GM10847 (cell line): ENCODE results near the gene CLK2.
A peak's percentile ranks its signal among the peaks of the same experiment; 100 is the strongest.

Experiments
- POLR2A ChIP-seq: IDR thresholded peaks from 2 replicates; pipeline ENCODE4 v1.6.1; 2011; ENCODE audit not compliant: insufficient read length; ENCODE audit errors: extremely low read depth

Gene CLK2

DNA sequence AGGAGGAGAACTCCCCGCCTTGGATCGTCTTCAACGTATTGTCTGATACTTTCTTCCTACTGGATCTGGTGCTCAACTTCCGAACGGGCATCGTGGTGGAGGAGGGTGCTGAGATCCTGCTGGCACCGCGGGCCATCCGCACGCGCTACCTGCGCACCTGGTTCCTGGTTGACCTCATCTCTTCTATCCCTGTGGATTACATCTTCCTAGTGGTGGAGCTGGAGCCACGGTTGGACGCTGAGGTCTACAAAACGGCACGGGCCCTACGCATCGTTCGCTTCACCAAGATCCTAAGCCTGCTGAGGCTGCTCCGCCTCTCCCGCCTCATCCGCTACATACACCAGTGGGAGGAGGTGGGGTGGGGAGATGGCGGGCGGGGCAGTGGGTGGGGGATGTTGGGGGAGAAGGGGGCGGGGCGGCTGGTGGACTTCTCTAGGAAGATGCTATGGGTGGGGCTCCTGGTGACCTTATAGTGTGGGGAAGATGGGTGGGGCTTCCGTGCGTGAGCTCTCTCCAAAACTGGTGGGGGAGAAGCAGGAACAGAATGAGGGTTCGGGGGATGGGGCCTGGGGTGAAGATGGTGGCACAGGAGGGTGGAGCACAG is 9.3 kb upstream of the CLK2 start:
- no peak for TF ChIP-seq POLR2A

DNA sequence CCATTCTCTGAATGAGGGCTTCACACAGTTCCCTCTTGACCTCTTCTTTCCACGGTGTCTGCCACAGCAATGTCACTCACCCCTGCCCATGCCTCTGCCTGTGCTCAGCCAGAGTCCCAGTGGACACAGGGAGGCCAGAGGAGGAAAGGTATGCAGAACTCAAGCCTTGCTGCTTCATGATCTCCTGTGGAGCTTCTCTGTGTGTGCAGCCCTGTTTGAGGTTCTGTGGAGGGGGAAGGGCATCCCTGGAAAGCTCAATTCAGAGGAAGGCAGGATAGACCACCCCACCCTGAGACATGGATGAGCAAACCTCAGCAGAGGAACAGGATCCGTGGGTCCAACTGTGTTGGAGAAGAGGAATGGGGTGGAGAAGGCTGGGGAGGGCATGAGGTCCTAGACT is 6.0 kb upstream of the CLK2 start:
- TF ChIP-seq POLR2A = no peak

DNA sequence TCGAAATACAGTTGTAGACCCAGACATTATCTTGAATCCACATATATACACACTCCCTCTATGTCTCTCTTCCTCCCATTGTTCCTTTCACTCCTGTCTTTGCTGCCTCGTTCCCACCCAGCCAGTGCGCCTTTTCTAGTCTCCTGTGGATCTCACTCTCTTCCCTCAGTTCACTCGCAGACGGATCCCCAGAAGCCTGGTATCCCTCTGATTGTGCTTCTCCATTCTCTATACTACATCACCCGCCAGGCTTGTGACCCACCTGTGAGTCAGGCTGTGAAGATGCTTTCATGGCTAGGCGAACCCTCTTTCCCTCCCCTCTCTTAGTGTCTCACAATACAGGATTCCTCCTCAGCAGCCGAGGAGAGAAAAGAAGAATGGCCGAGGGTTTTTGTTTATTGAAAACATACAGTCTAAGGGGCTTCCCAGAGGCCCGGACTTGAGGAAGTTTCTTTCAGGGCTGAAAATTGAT is 5.4 kb upstream of the CLK2 start:
- TF ChIP-seq POLR2A = no peak

DNA sequence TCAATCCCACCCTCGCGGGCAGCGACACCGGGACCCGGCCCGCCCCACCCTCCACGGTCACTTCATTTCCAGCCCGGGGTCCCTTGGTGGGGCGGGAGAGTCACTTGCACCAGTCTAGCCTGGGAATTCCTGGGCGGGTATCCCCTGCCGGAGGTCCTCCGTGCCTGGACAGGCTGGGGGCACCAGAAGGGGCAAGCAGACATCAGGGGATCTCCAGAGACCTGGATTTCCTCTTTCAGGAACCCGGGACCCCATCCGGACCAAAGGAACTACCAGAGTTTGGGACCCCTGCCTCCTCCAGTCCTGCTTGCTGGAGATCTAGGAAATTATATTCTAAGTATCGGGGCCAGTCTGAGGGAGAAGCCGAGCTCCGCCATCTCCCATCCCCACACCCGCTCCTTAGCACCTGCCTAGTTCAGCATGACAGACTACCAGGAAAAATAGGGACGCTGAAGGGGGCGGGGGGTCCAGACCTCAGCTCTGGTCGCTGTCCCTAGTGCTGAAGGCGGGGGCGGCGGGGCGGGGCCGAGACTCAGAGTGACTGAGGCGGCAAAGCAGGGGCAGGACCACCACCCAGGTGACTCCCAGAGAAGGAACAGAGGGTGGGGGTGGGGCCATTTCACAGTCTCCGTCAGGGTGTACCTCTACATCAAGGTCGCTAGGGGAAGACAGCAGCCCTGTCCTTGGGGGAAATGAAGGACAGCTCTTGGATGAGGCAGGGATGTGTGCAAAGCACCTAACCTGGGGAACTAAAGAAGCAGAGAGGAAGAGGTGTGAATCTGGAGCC is 4.8 kb upstream of the CLK2 start:
- TF ChIP-seq POLR2A = no peak

DNA sequence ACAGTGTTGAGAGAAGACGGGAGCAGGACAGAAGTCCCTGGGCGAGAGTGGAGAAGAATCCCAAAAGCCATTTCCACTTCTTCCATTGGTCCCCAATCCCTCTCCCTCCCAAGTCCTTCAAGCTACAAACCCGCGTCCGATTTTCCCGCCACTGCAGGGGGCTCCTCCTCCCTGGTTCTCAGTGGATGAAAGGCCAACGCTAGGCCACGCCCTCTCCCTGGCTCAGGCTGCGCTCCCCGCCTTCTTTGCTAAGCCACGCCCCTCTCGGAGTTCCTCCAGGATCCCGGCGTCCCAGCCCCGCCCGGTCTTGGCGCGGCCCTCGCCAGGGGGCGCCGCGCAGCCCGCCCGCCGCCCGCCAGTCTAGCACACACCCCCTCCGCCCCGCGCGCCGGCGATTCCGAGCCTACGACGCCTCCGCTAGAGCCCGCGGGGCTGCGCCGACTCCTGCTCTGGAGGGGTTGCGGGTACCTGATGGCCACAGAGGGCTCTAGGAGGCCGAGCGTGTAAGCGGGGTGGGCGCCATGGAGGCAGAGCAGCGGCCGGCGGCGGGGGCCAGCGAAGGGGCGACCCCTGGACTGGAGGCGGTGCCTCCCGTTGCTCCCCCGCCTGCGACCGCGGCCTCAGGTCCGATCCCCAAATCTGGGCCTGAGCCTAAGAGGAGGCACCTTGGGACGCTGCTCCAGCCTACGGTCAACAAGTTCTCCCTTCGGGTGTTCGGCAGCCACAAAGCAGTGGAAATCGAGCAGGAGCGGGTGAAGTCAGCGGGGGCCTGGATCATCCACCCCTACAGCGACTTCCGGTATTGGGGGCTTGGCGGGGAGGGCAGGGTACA is 4.0 kb upstream of the CLK2 start, which contains the start of gene HCN3:
Gene HCN3 (plus strand): TSS at position 394 of the 832 bp plus-strand sequence. CDS start 128 bp downstream, at position 522.
- no peak for TF ChIP-seq POLR2A

DNA sequence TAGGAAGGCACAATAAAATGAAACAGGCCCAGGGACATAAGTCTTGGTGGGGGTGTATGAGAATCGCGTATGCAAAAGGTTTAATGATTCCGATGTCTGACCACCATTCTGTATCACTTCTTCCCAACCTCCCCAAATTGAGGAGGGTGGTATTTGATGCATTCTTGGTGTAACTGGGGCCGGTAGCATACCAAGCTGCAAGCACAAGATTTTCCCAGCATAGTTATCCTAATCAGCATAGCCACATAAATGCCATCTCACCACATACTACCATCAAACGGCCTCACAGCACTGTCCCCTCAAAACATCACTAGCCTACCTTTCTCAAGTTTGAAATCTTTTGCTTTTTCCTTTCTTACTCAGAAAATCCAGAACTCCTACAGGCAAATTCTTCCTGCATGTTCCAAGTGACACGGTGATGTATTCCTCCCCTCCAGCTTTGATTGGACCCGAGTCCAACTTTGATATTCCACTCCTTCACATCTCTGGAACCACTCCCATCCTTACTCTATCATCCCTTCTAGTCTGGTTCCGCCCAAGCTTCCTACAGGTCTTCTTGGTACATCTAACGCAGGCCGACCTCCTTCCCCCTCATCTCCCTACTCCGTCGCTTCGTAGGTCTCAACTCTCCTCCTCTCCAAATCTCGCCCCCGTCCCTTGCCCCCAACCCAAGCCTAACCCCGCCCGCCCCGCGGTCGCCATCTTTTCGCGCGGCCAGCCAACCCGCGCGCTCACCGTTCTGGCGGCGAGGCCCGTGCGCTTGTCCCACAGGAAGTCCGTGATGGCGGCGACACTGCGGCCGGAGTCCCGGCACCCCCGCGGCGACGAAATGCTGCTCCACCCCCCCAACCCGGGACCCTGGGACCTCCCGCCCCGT is 600 bp downstream of the CLK2 start:
- no peak for TF ChIP-seq POLR2A

DNA sequence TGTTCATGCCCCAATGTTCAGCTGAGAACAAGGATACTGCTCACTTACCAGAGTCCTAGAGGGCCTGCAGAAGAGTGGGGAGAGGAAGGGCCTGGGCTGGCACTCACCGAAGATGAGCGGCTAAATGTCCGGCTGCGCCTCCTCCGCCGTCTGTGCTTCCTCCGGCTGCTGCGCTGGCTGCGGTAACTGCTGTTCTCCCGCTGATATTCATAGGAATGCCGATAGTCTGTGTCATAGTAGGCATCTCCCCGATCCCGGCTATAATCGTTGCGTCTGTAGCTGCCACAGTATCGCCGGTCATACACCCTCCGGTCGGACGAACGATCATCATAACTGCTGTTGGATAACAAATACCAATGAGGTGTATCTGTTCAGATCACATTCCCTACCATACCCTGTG is 3.9 kb downstream of the CLK2 start:
- TF ChIP-seq POLR2A = no peak

DNA sequence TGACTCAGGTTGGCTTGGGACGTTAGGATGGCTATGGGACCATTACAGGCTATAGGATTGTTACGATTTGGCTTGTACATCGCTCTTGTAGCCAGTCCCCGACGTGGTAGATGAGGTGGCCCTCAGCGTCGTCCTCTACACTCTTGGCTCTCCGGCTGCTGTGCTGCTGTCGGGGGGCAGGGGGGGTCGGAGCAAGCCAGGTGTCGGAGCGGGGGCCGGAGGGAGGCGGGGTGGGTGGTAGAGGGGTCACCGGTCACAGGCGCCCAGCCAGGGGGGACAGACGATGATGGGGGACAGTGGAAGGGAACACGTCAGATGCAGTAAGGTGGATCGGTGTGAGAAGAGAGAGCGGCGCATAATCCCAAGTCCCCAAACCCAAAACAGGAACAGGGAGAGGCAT is 4.7 kb downstream of the CLK2 start:
- TF ChIP-seq POLR2A = no peak

DNA sequence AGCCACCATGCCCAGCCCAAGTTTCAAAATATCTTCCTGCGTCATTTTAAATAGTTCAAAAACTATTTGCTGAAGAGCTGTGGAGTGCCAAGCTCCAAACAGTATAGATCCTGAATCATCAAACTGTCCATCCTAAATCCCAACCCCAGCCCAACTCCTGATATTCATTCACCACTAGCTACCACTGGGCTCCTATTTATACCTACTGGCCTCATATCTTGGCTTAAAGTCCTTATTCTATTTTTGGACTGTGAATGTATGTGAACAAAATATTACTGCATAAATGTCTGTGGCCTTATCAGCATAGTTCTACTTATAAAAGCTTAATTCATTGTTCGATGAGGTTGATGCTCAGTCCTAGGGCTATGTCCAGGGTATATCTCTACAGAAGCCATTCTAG is 5.9 kb downstream of the CLK2 start:
- TF ChIP-seq POLR2A = no peak

DNA sequence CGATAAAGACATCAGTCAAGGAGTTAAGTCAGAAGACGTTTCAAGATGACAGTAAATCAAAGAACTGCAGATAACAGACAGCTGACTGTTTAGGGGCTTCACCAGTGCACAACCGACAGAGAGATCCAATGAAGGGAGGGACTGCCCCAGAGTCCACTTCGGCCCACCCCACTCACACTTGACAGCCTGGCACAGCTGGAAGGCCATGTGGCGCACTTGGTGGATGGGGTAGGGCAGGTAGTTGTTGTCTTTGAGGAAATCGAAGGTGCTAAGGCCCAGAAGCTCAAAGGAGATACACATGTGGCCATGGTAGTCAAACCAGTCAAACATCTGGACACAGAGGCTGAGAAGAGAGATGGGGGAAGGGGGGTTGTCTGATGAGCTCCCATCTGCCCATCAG is 6.8 kb downstream of the CLK2 start:
- no peak for TF ChIP-seq POLR2A

DNA sequence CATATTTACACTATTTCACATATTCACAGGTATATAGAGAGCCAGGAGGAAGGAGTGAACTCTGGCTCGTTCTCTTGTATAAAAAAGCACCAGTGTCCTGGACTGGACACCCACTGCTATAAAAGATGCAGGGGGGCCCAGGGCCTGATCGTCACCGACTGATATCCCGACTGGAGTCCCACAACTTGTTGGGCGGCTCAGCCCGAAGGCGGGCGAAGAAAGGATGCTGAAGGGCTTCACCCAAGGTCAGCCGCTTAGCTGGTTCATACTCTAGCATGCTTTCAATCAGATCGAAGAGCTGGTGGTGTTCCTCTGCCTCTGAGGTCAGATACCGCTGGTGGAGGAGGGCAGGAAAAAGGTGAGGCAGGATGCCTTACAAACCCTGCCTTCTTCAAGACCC is 10.2 kb downstream of the CLK2 start:
- TF ChIP-seq POLR2A = no peak

DNA sequence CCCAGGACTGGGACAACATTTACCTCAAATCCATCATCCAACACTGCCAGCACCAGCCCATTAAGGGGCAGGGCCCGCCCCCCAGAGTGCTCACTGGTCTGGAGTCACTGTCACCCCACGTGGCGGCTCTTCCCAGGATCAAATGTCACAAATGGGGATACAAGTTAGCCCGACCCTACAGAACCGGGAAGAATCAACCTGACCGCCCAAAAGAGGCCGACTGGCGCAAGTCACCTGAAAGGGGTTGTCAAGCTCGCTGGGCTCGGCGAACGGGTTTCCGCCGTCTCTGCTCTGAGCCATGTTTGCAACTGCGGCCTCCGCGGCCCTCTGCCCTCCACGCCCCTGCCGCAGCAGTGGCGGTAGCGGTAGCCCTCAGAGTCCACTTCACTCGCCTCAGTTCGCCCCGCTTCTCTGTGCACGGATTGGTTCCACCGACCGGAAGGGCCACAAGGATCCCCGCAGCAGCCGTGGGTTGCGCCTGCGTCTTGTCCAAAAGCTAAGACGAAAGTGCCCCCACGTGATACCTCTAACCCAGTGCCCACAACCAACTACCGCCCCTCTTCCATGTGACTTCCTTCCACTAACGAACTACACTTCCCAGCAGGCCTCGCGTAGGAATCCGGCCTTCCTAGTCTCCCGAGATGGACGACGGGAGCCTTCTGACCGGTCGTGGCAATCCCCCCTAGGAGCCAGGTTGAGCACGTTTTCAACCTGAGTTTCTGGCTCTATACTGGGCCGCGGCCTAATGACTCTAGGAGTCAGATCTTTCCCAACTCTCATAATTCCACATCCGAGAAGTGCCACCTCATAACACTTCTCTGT is 11.2 kb downstream of the CLK2 start, which contains the start of gene SCAMP3:
Gene SCAMP3 (minus strand): TSS at position 509 of the 822 bp plus-strand sequence. CDS start 209 bp downstream, at position 300.
- TF ChIP-seq POLR2A = peak; percentile 83

DNA sequence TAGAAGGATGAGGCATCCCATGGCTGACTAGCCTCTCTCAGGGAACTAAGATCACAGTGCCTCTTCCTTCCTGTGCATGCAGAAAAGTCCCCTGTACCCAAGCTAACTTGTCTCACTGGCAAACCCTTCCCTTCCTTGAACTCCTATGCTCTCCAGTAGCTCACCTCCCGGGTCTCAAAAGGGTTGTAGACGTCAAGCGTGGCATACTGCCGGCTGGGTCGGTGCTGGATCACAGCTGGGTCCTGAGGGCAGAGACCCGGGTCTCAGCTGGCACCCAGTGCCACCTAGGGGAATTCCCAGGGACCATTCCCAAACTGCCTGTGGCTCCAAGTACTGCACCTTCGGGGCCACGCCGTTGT is 11.8 kb downstream of the CLK2 start:
- no peak for TF ChIP-seq POLR2A

DNA sequence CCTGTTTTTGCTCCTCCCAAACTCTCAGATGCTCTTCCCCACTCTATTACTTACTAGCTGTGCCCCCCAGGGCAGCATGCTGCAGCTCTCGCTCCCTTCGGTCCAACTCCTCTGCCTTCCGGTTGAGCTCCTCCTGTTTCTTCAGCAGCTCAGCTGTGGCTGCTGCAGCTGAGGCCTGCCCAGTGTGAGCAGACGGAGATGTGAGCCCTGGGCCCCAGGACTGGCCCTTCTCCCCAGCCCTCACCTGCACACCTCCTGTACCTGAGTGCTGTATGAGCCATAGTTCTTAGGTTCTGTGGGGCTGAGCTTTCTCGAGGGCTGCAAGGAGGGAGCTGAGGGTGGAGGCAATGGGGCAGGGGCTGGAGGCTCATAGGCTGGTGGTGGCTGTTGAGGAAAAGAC is 13.0 kb downstream of the CLK2 start:
- TF ChIP-seq POLR2A = no peak
